Measurements from ENCODE around the gene TAF11. TPM values are rescaled to one million over a fixed set of nuclear protein-coding genes. Genes with fewer than 3 reads are reported as not detected.

Gene TAF11
- total RNA-seq, 1 donor = 24.2 TPM

- TF ChIP-seq CTCF (IDR thresholded peaks at IDR 0.05; ENCODE audit: insufficient read depth, low read depth, low read length) = no peak
- no peak for DNase-seq (ENCODE audit: low read depth)
- no peak overlapping the region for H3K4me3 ChIP-seq (ENCODE audit: low read depth, low read length)
Observed at GRCh38 chr6:34926655-34927054, 38.8 kb upstream of the TAF11 start.

- no peak for TF ChIP-seq CTCF (IDR thresholded peaks at IDR 0.05; ENCODE audit: insufficient read depth, low read depth, low read length)
- H3K4me3 ChIP-seq (ENCODE audit: low read depth, low read length) = no peak overlapping the region
- no peak for DNase-seq (ENCODE audit: low read depth)
Observed at GRCh38 chr6:34924831-34925625, 37.2 kb upstream of the TAF11 start.

GRCh38 chr6:34922177-34922663, 34.4 kb upstream of the TAF11 start:
- DNase-seq (ENCODE audit: low read depth) = peak; percentile 34
- TF ChIP-seq CTCF (IDR thresholded peaks at IDR 0.05; ENCODE audit: insufficient read depth, low read depth, low read length) = no peak
- no peak overlapping the region for H3K4me3 ChIP-seq (ENCODE audit: low read depth, low read length)

- H3K4me3 ChIP-seq (ENCODE audit: low read depth, low read length) = no peak overlapping the region
- no peak for TF ChIP-seq CTCF (IDR thresholded peaks at IDR 0.05; ENCODE audit: insufficient read depth, low read depth, low read length)
- DNase-seq (ENCODE audit: low read depth) = no peak
Observed at GRCh38 chr6:34920097-34920496, 32.3 kb upstream of the TAF11 start.

- peak; percentile 23 for DNase-seq (ENCODE audit: low read depth)
- H3K4me3 ChIP-seq (ENCODE audit: low read depth, low read length) = no peak overlapping the region
- no peak for TF ChIP-seq CTCF (IDR thresholded peaks at IDR 0.05; ENCODE audit: insufficient read depth, low read depth, low read length)
Observed at GRCh38 chr6:34919651-34920050, 31.8 kb upstream of the TAF11 start.

GRCh38 chr6:34917626-34918285, 29.9 kb upstream of the TAF11 start:
- H3K4me3 ChIP-seq (ENCODE audit: low read depth, low read length) = no peak overlapping the region
- no peak for DNase-seq (ENCODE audit: low read depth)
- TF ChIP-seq CTCF (IDR thresholded peaks at IDR 0.05; ENCODE audit: insufficient read depth, low read depth, low read length) = no peak

Measured in fibroblast of villous mesenchyme (primary cell).